GM21526 (cell line): ENCODE data around the gene AADAT.
"Not testable (repeated sequence)": the region's sequence is repeated elsewhere in the genome, so short reads cannot be mapped to it uniquely, and the experiment has no call there.

ENCODE experiments used
- ATAC-seq: cut with Tn5 transposase; IDR thresholded peaks from one replicate; pipeline ENCODE4 v1.9.1; 2021; ENCODE audit warnings: moderate library complexity; ENCODE audit not compliant: unreplicated experiment, low FRiP score

The AADAT gene

DNA sequence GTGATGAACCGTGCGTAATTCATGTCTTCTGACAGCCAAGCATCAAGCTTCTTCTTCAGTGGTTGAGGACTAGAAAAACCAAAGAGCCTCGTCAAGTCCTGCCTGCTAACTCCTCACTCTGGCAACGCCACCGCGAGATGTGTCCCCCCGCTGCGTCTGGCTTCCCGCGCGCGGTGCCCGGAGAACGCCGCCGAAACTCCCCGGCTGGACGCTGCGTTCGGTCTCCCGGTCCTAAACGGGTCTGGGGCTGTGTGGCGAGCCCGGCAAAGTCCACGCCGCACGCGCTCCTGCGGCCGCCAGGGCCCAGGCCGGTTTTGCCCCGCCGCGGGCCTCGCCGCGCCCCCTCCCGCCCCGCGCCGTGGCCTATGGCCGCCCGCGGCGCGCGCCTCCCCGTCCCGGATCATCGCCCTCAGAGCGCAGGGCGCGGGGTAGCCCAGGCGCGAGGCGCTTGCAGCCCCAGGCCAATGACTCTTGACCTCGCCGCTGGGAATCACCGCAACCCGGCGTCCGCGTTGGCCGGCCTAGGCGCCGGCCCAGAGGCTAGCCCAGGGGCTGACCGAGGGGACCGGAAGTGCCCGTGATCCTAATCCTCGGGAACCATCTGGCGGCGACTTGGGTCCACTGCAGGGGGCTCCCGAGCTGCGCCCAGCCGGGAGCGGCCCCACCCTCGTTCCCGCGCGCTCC, at the start of gene AADAT:
AADAT (minus strand) TSS at position 289 of the 684 bp plus-strand sequence; CDS start at position 23, 266 bp downstream.
- ATAC-seq, result no peak

DNA sequence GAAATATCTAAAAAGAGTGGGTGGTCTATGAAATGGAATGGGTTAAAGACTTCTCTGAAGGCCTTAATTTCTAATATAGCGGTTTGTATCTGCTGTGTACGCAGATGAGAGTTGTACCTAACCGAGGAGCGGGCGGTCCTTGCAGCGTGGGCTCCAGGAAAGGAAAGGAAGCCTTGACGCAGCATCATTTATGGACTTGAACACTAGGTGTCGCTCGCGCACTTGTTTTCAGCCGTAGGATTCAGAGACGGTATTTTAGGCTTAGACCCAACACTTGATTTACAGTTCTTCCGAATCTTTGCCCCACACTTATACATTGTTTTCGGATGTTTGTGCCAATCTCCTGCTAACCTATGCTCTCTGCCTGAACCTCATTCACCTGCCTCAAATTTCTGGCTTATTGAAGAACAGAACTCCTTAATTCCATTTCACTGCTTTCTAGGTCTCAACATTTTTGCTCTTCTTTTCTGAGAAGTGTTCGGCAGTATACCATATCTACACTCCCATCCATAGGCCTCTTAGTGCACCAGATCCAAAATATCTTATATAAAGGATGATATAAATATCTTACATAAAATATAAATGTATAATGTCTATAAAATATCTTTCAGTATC, 48.9 kb upstream of the AADAT start:
- peak; percentile 95 for ATAC-seq

DNA sequence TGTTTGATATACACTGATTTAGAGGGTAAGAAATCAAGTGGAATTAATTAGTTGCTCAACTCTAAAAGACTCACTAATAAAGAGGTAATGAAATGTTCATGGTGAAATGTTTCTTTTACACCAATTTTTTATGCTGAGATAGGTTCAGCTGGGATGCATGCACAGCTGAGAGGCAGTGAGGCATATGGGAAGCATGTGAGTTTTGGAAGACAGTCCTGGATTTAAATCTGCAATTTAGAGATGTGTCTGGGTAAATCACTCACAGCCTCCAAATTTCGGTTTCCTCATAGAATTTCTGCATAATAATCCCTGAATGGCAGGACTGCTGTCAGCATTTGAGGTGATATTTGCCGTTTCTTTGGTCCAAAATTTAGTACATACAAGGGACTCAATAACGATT, 48.2 kb upstream of the AADAT start:
- no peak for ATAC-seq

DNA sequence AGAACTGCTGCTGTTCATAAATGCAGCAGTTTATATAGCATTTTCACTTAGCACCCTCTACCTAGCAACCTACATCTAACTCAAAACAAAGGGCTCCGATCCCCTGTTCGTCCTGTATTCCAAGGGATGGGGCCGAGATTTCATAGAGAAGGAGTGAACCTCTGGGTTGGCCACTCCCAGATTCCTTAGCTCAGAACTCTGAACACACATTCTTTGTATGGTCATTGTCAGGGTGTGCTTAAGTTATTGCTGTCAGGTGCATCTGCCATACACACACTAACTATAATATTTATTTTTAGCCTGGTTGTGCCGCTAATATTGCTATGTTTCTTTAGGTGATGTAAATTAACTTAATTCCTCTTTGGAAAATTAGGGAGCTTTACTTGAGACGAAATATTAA, 47.7 kb upstream of the AADAT start:
- no peak for ATAC-seq

DNA sequence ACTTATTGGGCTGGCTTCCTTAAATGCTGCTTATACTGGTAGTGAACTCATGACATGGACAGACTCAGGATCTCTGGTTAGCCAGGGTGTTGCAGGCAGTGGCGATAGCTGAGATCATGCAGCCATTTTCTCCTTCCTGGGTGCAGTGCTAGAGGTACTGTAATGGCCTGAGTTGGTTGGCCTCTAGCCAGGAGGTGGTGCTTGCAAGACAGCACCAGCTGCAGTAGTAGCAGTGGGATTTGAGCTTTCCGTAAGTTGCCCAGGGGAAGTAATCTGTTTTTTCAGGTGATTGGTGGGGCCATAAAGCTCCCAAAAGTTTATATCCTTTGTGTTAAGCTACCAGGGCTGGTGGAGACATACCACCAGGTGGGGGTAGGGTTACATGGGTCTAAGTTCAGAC, 45.1 kb upstream of the AADAT start:
- no peak for ATAC-seq

DNA sequence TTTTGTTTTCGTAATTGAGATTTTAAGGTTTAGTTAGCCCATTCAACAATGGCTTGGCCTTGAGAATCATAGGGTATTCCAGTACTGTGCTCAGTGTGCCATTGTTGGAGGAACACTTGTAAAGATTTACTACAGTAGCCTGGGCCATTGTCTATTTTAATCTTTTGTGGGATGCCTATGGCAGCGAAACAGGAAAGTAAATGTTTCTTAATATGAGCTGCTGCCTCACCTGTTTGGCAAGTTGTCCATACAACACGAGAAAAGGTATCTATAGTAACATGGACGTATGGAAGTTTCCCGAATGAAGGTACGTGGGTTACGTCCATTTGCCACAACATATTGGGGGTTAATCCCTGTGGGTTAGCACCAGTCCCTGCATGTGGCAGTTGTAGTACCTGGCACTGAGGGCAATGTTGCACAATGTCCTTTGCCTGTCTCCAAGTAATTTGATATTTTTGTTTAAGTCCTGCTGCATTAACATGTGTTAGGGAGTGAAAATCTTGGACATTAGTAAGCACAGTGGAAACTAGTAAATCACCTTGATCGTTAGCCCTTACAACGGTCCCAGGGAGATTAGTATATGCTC, 38.6 kb upstream of the AADAT start:
- ATAC-seq, result no peak

DNA sequence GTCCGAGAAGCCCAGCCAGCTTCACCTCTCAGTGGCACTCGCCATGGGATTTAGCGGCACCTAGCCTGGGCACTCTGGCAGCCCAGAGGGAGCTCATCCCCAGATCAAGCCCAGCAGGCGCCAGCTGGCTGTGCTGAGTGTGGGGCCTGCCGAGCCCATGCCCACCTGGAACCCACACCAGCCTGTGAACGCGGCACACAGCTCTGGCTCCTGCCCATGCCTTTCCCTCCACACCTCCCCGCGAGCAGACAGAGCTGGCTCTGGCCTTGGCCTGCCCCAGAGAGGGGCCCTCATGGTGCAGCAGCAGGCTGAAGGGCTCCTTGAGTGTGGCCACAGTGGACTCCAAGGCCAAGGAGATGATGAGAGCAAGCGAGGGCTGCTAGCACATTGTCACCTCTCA, 38.0 kb upstream of the AADAT start:
- ATAC-seq, result no peak

DNA sequence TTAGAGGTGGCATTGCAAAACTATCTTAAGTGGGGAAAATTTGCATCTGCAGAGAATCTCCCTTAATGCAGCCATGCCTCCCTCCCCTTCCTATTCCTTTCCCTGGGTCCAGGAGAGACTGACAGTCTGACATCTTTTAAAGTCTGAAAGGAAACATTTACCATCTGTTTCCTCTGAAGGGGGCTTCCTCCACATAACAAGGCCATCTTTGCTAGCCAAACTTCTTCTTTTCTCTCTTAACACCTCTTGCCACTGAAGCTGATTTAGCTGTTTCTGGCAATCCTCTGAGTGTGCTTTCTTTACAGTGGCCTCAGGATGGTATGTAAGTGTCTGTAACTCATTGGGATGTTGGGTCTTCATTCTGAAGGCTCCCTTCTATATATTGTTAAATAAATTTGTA, 34.6 kb upstream of the AADAT start:
- ATAC-seq, result no peak

DNA sequence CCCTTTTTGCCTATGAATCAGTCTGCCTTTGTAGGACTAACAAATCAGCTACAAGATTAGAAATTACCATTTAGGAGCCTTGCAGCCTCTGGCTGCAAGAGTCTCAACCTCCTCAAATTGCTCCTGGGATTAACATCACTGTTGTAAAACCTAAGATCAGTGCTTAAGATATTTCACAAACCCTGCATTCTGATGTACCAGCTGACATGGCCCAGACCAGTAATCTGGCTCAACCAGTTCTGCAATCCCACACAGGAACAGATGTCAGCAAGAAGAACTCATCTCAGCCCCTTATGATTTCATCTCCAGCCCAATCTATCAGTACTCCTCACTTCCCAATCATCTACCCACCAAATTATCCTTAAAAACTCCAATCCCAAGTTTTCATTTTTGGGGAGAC, 32.5 kb upstream of the AADAT start:
- no peak for ATAC-seq

DNA sequence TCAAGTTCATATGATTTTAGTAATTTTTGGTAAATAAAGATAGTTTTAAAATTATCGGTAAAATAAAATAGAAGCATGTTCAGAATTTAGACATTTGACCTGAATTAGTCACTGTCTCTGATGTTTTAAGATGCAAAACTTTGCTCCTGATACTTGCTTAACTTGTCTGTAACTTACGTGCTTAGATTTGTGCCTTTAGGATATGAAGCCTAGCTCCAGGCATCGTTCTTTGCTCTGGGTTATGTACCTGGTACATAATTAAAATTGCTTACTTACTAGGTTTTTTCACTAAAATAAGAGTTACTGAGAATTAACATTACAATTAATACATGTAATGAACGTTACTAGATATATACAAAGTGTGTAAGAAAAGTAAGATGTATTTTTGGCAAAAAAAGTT, 24.9 kb upstream of the AADAT start:
- ATAC-seq, result no peak

DNA sequence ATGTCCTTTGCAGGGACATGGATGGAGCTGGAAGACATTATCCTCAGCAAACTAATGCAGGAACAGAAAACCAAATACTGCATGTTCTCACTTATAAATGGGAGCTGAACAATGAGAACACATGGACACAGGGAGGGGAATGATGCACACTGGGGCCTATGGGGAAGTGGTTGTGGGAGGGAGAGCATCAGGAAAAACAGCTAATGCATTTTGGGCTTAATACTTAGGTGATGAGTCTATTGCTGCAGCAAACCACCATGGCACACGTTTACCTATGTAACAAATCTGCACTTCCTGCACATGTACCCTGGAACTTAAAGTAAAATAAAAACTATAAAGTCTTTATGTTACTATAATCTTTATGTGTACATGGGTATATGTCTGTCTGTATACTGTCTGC, 24.4 kb upstream of the AADAT start:
- ATAC-seq, result not testable (repeated sequence)

DNA sequence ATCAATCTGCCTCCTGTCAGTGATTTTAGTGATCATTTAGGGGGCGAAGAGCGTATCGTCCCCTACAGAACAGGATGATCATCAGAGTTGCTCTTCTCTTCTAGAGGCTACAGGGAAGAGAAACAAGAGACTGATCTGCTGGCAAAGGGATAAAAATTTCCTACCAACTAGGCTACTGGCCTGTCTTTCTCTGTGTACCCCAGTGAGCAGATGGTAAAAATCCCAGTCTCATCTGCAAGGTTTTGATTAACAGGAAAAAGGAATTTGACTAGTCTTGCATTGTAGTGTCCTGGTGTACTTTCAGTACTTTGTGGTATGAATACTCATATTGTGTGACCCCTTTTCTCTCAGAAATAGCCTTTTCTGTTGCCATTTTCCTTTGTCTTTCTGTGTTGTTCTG, 21.8 kb upstream of the AADAT start:
- no peak for ATAC-seq

DNA sequence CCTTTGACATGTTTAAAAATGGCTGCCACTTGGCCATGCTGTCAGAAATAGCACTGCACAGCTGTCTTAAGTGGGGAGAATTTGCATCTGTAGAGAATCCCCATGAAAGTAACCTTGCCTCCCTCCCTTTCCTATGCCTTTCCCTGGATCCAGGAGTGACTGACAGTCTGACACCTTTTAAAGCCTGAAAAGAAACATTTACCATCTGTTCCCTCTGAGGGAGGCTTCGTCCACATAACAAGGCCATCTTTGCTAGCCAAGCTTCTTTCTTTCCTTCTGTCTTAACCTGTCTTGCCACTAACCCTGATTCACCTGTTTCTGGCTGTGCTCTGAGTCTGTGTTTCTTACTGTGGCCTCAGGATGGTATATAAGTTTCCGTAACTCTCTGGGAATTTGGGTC, 21.3 kb upstream of the AADAT start:
- ATAC-seq, result no peak

DNA sequence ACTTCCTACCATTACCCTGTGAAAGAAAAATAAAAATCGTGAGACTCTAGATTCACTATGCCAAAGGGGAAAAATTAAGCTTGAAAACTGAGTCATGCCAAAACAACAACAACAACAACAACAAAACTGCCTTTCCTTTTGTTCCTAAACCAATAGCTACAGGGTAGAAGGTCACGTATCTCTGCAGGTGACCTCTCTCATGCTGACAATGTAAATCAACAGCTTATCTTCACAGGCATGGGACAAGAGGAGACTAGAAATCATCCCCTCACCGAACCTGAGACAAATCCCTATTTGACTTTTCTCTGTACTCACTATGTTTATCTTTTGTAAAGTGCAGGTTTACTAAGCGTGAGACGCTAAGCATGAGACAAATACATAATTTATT, 20.5 kb upstream of the AADAT start:
- ATAC-seq, result no peak

DNA sequence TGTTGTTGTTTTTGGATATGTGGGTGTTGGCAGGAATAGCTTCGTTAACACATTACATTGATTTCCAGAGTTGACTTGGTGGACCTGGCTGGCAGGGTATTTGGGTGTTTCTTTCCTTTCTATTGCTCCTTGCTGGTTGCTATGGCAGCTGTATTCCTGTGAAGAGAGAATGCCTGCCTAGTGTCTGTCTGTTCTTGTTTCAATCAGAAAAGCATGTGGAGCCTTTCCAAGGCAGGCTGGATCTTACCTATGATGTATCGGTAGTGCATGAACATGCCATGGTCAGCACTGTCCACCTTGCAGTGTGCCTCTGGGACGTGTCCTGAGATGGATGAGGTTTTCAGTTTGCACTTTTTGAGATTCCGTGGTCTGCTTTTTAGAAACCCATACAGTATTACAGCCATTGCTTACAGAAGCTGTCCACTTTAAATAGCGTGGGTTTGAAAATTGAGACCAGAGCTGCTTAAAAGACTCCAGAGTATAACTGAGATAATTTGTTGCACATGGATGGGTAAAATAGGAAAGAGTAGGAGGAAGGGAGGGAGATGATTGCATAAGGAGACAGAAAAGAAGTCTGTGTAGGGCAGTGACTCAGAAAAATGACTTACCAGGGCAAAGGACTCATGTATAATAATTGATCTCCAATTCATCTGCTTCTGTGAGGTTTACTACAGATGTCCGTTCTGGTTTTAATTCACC, 20.0 kb upstream of the AADAT start:
- ATAC-seq, result no peak

DNA sequence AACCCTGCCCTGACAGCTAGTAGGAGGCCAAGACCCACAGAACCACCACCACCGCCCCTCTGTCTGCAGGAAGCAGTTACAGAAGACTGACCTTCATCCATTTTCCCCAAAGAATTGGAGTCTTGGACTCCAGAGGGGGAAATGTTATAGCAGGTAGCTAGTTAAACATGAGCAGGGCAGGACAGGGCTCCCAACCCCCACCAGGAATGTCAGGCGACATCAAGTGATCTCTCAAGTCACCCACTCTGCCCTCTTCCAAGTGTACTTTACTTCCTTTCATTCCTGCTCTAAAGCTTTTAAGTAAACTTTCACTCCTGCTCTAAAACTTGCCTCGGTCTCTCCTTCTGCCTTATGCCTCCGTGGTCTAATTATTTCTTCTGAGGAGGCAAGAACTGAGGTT, 17.1 kb upstream of the AADAT start:
- ATAC-seq, result no peak

DNA sequence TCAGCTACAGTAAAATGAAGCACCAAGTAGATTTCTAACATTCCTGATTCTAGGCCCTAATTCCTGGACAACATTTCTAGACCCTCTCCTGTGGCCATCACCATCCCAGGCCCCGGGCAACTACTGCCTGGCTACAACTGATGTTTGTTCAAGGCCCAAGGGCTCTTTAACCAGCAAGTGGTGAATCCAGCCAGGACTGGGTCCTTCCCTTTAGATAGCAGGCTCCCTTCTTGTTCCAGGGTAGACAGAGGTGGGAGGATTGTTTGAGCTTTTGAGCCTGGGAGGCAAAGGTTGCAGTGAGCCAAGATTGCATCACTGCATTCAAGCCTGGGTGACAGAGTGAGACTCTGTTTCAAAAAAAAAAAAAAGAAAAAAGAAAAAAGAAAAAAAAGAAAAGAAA, 12.7 kb upstream of the AADAT start:
- no peak for ATAC-seq

DNA sequence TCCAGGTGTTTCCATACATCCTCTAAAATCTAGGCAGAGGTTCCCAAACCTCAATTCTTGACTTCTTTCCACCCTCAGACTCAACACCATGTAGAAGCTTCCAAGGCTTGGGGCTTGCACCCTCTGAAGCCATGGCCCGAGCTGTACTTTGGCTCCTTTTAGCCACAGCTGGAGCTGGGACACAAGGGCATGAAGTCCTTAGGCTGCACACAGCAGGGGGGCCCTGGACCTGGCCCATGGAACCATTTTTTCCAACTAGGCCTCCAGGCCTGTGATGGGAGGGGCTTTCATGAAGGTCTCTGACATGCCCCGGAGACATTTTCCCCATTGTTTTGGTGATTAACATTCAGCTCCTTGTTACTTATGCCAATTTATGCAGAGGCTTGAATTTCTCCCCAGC, 8.4 kb upstream of the AADAT start:
- ATAC-seq, result not testable (repeated sequence)

DNA sequence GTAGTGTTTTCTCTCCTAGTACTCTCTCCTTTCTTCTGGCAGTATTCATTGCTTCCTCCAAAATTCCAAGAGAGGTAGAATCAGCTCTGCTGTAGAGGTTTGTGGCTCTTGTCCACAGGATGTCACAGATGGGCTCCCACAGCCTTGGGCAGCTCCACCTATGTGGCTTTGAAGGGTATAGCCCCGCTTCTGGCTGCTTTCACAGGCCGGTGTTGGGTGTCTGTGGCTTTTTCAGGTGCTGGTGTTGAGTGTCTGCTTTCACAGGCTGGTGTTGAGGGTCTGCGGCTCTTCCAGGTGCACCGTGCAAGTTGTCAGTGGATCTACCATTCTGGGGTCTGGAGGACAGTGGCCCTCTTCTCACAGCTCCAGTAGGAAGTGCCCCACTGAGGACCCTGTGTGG, 7.9 kb upstream of the AADAT start:
- no peak for ATAC-seq

DNA sequence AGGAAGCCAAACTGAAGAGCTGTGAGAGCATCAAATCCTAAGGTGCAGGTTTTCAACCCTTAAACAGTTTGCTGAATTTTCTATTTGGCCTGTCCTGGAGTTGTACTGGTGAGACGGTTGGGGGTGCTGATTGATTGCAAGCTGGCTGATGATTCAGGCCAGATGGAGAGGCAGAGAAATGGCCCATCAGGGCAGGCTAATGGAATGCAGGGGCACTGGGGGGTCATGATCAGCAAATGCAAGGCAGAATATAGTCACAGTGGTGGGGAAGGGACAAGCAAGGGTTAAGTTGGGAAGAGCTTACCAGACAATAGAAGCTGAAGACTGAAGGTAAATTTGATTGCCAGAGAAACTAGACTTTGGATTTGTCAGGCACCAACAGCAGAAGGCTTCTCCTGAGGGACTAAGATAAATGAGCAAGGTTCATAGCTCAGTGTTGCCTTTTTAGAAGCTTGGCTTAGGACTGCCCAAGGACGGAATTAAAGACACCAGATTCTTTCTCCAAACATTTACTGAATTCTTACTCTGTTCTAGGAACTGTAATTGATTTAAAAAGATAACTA, 4.3 kb upstream of the AADAT start:
- ATAC-seq, result no peak

DNA sequence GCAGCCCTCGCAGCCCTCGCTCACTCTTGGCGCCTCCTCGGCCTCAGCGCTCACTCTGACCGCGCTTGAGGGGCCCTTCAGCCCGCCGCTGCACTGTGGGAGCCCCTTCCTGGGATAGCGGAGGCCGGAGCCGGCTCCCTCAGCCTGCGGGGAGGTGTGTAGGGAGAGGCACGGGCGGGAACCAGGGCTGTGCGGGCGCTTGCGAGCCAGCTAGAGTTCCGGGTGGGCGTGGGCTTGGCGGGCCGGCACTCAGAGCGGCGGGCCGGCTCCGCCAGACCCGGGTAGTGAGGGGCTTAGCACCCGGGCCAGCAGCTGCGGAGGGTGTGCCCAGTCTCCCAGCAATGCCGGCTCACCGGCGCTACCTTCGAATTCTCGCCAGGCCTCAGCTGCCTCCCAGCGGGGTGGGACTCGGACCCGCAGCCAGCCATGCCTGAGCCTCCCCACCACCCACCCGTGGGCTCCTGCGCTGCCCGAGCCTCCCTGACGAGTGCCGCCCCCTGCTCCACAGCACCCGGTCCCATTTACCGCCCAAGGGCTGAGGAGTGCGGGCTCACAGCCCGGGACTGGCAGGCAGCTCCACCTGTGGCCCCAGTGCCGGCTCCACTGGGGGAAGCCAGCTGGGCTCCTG, 1.4 kb upstream of the AADAT start:
- no peak for ATAC-seq
